ENCODE measurements around the gene SERPINE1. TPM values are rescaled to one million over a fixed set of nuclear protein-coding genes. Genes with fewer than 3 reads are reported as not detected.

The SERPINE1 gene
- total RNA-seq, 1 experiment from 2014 or later = 12.8 TPM

- no TSS peak for BruUV-seq (replicated peaks)
- Histone ChIP-seq H4K20me1 (ENCODE audit: insufficient read depth) (no peaks in the 10 kb centered on the region), H2AFZ (ENCODE audit: low read depth, low read length, poor library complexity, severe bottlenecking) (no peak overlapping the region), H3K4me2 (ENCODE audit: low read length) (0 out of 2 replicates have a peak overlapping the region, but pooled peaks have one; percentile 4), H3K36me3 (ENCODE audit: control insufficient read depth in 1 of 2, insufficient read depth in 2 of 2, low read length in 2 of 2) (no peaks in the 10 kb centered on the region), H3K9ac (ENCODE audit: low read length) (no peak overlapping the region), H3K4me3 (replicated peaks in 1 of 2; ENCODE audit: low read depth in 1 of 2, low read length in 2 of 2) (no peak overlapping the region), H3K27me3 (ENCODE audit: insufficient read depth, low read length) (no peaks in the 10 kb centered on the region), H3K27ac (ENCODE audit: low read depth, low read length) (no peak overlapping the region), H3K4me1 (ENCODE audit: control insufficient read depth in 1 of 2, insufficient read depth in 2 of 2, low read length in 2 of 2) (peaks cover 50 to 91% of the 10 kb centered on the region in 2 experiments), H3K79me2 (ENCODE audit: insufficient read depth, low read length) (no peaks in the 10 kb centered on the region), H3K9me3 (ENCODE audit: control insufficient read depth in 1 of 2, insufficient read depth in 1 of 2, low read depth in 1 of 2, low read length in 2 of 2) (no peaks in the 10 kb centered on the region), H3K9me2 (ENCODE audit: insufficient read depth) (no peaks in the 10 kb centered on the region)
- ChIA-PET RAD21 (ENCODE audit: low non-redundant PET in 1 of 2, low total read pairs in 2 of 2, uncharacterized antibody in 2 of 2, unreplicated experiment in 2 of 2) (no interaction called here), CTCF (interaction anchor here (0.6 to 1.7 kb wide), 3 partner anchors 19 to 43 kb away, joined by 3 to 5 read pairs (median 5); no protein-coding TSS in a partner anchor), POLR2A (interaction anchor here (2.9 kb wide), 1 partner anchor 7 kb away, joined by 18 read pairs; the partner anchor contains the start of gene SERPINE1)
- no peak for ATAC-seq
- no peak for DNase-seq (ENCODE audit: low read depth, low spot score)
- TF ChIP-seq ELF1 (IDR thresholded peaks at IDR 0.05; ENCODE audit: borderline replicate concordance, low read depth) (no peak), SIN3A (IDR thresholded peaks at IDR 0.05; ENCODE audit: low read depth) (no peak), FOSL1 (IDR thresholded peaks at IDR 0.05; ENCODE audit: low read depth) (no peak), ATF3 (IDR thresholded peaks at IDR 0.05) (no peak), YY1 (IDR thresholded peaks at IDR 0.05; ENCODE audit: extremely low read depth, insufficient replicate concordance, low read depth, low read length) (no peak), CBX3 (IDR thresholded peaks at IDR 0.05; ENCODE audit: low read depth) (no peak), TCF7L2 (IDR thresholded peaks at IDR 0.05; ENCODE audit: borderline replicate concordance, extremely low read depth, insufficient read depth, insufficient read length) (no peak), EZH2phosphoT487 (IDR thresholded peaks at IDR 0.05; ENCODE audit: borderline replicate concordance) (no peak)
- intact Hi-C loops (cut with micrococcal nuclease) = no loop called here
Observed at GRCh38 chr7:101119876-101120275, 7.0 kb upstream of the SERPINE1 start.

GRCh38 chr7:101120315-101120714 is 6.6 kb upstream of the SERPINE1 start:
- BruUV-seq (replicated peaks) = no TSS peak
- intact Hi-C loops (cut with micrococcal nuclease) = no loop called here

More at GRCh38 chr7:101120315-101120714, 6.6 kb upstream of the SERPINE1 start:
- ChIA-PET RAD21 (ENCODE audit: low non-redundant PET in 1 of 2, low total read pairs in 2 of 2, uncharacterized antibody in 2 of 2, unreplicated experiment in 2 of 2) (no interaction called here), CTCF (interaction anchor here (0.6 to 1.6 kb wide), 2 partner anchors 19 to 43 kb away, joined by 3 to 5 read pairs; no protein-coding TSS in a partner anchor), POLR2A (interaction anchor here (0.7 kb wide), 1 partner anchor 245 kb away, joined by 3 read pairs; the partner anchor contains the start of gene SRRT)
- Histone ChIP-seq H3K4me3 (replicated peaks in 1 of 2; ENCODE audit: low read depth in 1 of 2, low read length in 2 of 2) (no peak overlapping the region), H3K4me2 (ENCODE audit: low read length) (0 out of 2 replicates have a peak overlapping the region, but pooled peaks have one; percentile 4), H3K4me1 (ENCODE audit: control insufficient read depth in 1 of 2, insufficient read depth in 2 of 2, low read length in 2 of 2) (peaks cover 53 to 91% of the 10 kb centered on the region in 2 experiments), H3K79me2 (ENCODE audit: insufficient read depth, low read length) (no peaks in the 10 kb centered on the region), H3K9me2 (ENCODE audit: insufficient read depth) (no peaks in the 10 kb centered on the region), H3K9me3 (ENCODE audit: control insufficient read depth in 1 of 2, insufficient read depth in 1 of 2, low read depth in 1 of 2, low read length in 2 of 2) (no peaks in the 10 kb centered on the region), H4K20me1 (ENCODE audit: insufficient read depth) (no peaks in the 10 kb centered on the region), H2AFZ (ENCODE audit: low read depth, low read length, poor library complexity, severe bottlenecking) (no peak overlapping the region), H3K9ac (ENCODE audit: low read length) (no peak overlapping the region), H3K36me3 (ENCODE audit: control insufficient read depth in 1 of 2, insufficient read depth in 2 of 2, low read length in 2 of 2) (no peaks in the 10 kb centered on the region), H3K27me3 (ENCODE audit: insufficient read depth, low read length) (no peaks in the 10 kb centered on the region), H3K27ac (ENCODE audit: low read depth, low read length) (no peak overlapping the region)
- ATAC-seq (no peak), DNase-seq (ENCODE audit: low read depth, low spot score) (no peak)
- TF ChIP-seq REST (IDR thresholded peaks at IDR 0.05; ENCODE audit: low read depth) (no peak), POLR2AphosphoS5 (IDR thresholded peaks at IDR 0.05; ENCODE audit: low read depth, low read length) (no peak), EZH2 (IDR thresholded peaks at IDR 0.05) (no peak)
